GM19035 (cell line): ENCODE data around the gene SOWAHC.

Experiments used
- ATAC-seq: cut with Tn5 transposase; IDR thresholded peaks from one replicate; pipeline ENCODE4 v1.9.1; 2021; ENCODE audit not compliant: unreplicated experiment

Gene SOWAHC

GRCh38 chr2:109644571-109645275 lies 30.6 kb downstream of the SOWAHC start:
- ATAC-seq: no peak

- ATAC-seq: no peak
Observed at GRCh38 chr2:109645412-109646184, 31.4 kb downstream of the SOWAHC start.

- no peak for ATAC-seq
Observed at GRCh38 chr2:109646961-109647360, 32.8 kb downstream of the SOWAHC start.

- ATAC-seq: no peak
Observed at GRCh38 chr2:109647636-109648035, 33.5 kb downstream of the SOWAHC start.

GRCh38 chr2:109648041-109648527 lies 33.9 kb downstream of the SOWAHC start:
- no peak for ATAC-seq

GRCh38 chr2:109649736-109650695 lies 35.9 kb downstream of the SOWAHC start:
- no peak for ATAC-seq

GRCh38 chr2:109654326-109655050 lies 40.3 kb downstream of the SOWAHC start:
- ATAC-seq: no peak

GRCh38 chr2:109655287-109655686 lies 41.1 kb downstream of the SOWAHC start:
- no peak for ATAC-seq

- ATAC-seq: no peak
Observed at GRCh38 chr2:109659396-109660045, 45.4 kb downstream of the SOWAHC start.

- no peak for ATAC-seq
Observed at GRCh38 chr2:109660046-109660860, 46.1 kb downstream of the SOWAHC start.

GRCh38 chr2:109662889-109663288 lies 48.7 kb downstream of the SOWAHC start:
- no peak for ATAC-seq

- ATAC-seq: no peak
Observed at GRCh38 chr2:109663721-109664120, 49.6 kb downstream of the SOWAHC start.

GRCh38 chr2:109666466-109666865 lies 52.3 kb downstream of the SOWAHC start:
- ATAC-seq: no peak
